Uterus (tissue), 4 donors: ENCODE data around the gene FJX1. TPM values are rescaled to one million over a fixed set of nuclear protein-coding genes. Genes with fewer than 3 reads are reported as not detected.

ENCODE experiments used
- DNase-seq, 2 donors: peaks; one replicate each; pipeline ENCODE4 v3.0.0-alpha.2; 2019 to 2020
- H3K27ac ChIP-seq, 2 donors: fragments of 200-600 bp; sonication (generic); 1 replicate in 1 of 2; 2 replicates in 1 of 2; pipeline ENCODE4 v1.5.1; 2016 to 2018
- H3K27me3 ChIP-seq, 2 donors: fragments of 200-600 bp; sonication (generic); one replicate each; pipeline ENCODE4 v1.5.1; 2018 to 2019; ENCODE audit warnings: control low read depth in 1 of 2
- H3K36me3 ChIP-seq, 2 donors: fragments of 200-600 bp; sonication (generic); one replicate each; pipeline ENCODE4 v1.5.1; 2019; ENCODE audit warnings: control low read depth in 1 of 2
- H3K4me1 ChIP-seq, 2 donors: fragments of 200-600 bp; sonication (generic); one replicate each; pipeline ENCODE4 v1.5.1; 2018 to 2019; ENCODE audit warnings: control low read depth in 1 of 2
- H3K4me3 ChIP-seq, 2 donors: fragments of 200-600 bp; sonication (generic); 1 replicate in 1 of 2; 2 replicates in 1 of 2; pipeline ENCODE4 v1.5.1; 2018 to 2019; ENCODE audit warnings: mild to moderate bottlenecking in 1 of 2
- H3K9me3 ChIP-seq, 2 donors: fragments of 200-600 bp; sonication (generic); one replicate each; pipeline ENCODE4 v1.5.1; 2019; ENCODE audit warnings: control low read depth in 1 of 2
- CTCF ChIP-seq, 4 experiments: fragments of 200-600 bp in 2 of 4; fragments of 450-650 bp in 2 of 4; sonication (generic) in 2 of 4; IDR thresholded peaks; one replicate each; pipeline ENCODE4 v1.5.1; 2016 to 2019; ENCODE audit warnings: antibody characterized with exemption in 4 of 4, mild to moderate bottlenecking in 2 of 4, moderate library complexity in 1 of 4
- POLR2A ChIP-seq, 2 donors: fragments of 450-650 bp; IDR thresholded peaks; one replicate each; pipeline ENCODE4 v1.6.1; 2016; ENCODE audit warnings: antibody characterized with exemption in 2 of 2, mild to moderate bottlenecking in 1 of 2, moderate library complexity in 1 of 2
- intact Hi-C: fragments of 100-400 bp; cut with DNase I; formaldehyde crosslinking; loops from one replicate; pipeline ENCODE4 v1.15.1; 2023; ENCODE audit warnings: low total_unique reads
- total RNA-seq, 4 donors: library from RNA; depleted of rRNA in 3 of 4; stranded (reverse); fragments of >200 nt in 3 of 4; gene quantifications; one replicate each; pipeline versions ENCODE4 v1.1.0 to v1.2.4, GENCODE V29; 2014 to 2023
- donor health status: DM: yes; HTN: yes; CAD: no.

The FJX1 gene
- total RNA-seq, 4 donors from 2014 or later, result 2.1 to 48.5 (median 5.6) TPM

GRCh38 chr11:35655856-35656255 lies 37.6 kb downstream of the FJX1 start:
- DNase-seq, result no peak
- no peaks in the 10 kb centered on the region for H3K4me1 ChIP-seq
- TF ChIP-seq CTCF (IDR thresholded peaks at IDR 0.05), result no peak
- no peak for TF ChIP-seq POLR2A (IDR thresholded peaks at IDR 0.05)
- no peaks in the 10 kb centered on the region for H3K27me3 ChIP-seq
- intact Hi-C loops, result no loop called here
- no peaks in the 10 kb centered on the region for H3K36me3 ChIP-seq
- H3K4me3 ChIP-seq, result no peak overlapping the region
- no peaks in the 10 kb centered on the region for H3K9me3 ChIP-seq
- no peak overlapping the region for H3K27ac ChIP-seq

- intact Hi-C loops, result no loop called here
- Histone ChIP-seq H3K36me3 (no peaks in the 10 kb centered on the region), H3K27me3 (no peaks in the 10 kb centered on the region), H3K4me1 (no peaks in the 10 kb centered on the region), H3K9me3 (no peaks in the 10 kb centered on the region), H3K4me3 (no peak overlapping the region), H3K27ac (no peak overlapping the region)
- DNase-seq, result no peak
- TF ChIP-seq CTCF (IDR thresholded peaks at IDR 0.05) (no peak), POLR2A (IDR thresholded peaks at IDR 0.05) (no peak)
These were observed 40.0 kb downstream of the FJX1 start for GRCh38 chr11:35658020-35658948.

GRCh38 chr11:35661534-35661933 lies 43.3 kb downstream of the FJX1 start:
- Histone ChIP-seq H3K4me3 (peak overlapping the region; percentile 76 to 78), H3K9me3 (peaks cover 0 to 9% of the 10 kb centered on the region in 2 donors), H3K27me3 (no peaks in the 10 kb centered on the region), H3K27ac (peak overlapping the region; percentile 84 to 92), H3K4me1 (peaks cover 0 to 5% of the 10 kb centered on the region in 2 donors), H3K36me3 (no peaks in the 10 kb centered on the region)
- intact Hi-C loops, result no loop called here
- TF ChIP-seq POLR2A (IDR thresholded peaks at IDR 0.05) (no peak), CTCF (IDR thresholded peaks at IDR 0.05) (no peak)
- no peak for DNase-seq

GRCh38 chr11:35662061-35662648 lies 43.9 kb downstream of the FJX1 start:
- H3K4me1 ChIP-seq, result peaks cover 0 to 5% of the 10 kb centered on the region in 2 donors
- intact Hi-C loops, result no loop called here
- no peaks in the 10 kb centered on the region for H3K36me3 ChIP-seq
- peak overlapping the region; percentile 76 to 78 for H3K4me3 ChIP-seq
- TF ChIP-seq POLR2A (IDR thresholded peaks at IDR 0.05), result no peak
- TF ChIP-seq CTCF (IDR thresholded peaks at IDR 0.05), result no peak
- peak overlapping the region; percentile 84 to 92 for H3K27ac ChIP-seq
- no peaks in the 10 kb centered on the region for H3K27me3 ChIP-seq
- peaks cover 0 to 15% of the 10 kb centered on the region in 2 donors for H3K9me3 ChIP-seq
- DNase-seq, result no peak
